ENCODE data around the gene ADGRG6.

The ADGRG6 gene

DNA sequence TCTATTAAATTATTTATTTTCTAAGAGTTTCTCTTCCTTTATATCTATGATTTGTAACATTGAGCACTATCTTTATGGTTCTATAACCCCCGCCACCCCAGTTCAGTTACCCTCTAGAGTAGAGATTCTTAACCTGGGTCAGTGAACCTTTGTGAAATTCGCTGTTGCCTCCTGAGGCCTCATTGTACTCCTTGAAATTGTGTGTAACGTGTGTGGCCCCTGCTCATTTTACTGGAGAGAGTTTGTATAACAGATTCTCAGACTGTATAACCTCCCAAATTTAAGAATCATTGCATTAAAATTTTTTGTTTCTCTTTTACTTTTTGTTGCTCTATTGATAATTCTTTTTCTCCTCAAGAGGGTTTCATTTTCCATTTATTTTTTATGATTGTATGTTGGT is 65.3 kb downstream of the ADGRG6 start:
- TF ChIP-seq, protein P1, sequence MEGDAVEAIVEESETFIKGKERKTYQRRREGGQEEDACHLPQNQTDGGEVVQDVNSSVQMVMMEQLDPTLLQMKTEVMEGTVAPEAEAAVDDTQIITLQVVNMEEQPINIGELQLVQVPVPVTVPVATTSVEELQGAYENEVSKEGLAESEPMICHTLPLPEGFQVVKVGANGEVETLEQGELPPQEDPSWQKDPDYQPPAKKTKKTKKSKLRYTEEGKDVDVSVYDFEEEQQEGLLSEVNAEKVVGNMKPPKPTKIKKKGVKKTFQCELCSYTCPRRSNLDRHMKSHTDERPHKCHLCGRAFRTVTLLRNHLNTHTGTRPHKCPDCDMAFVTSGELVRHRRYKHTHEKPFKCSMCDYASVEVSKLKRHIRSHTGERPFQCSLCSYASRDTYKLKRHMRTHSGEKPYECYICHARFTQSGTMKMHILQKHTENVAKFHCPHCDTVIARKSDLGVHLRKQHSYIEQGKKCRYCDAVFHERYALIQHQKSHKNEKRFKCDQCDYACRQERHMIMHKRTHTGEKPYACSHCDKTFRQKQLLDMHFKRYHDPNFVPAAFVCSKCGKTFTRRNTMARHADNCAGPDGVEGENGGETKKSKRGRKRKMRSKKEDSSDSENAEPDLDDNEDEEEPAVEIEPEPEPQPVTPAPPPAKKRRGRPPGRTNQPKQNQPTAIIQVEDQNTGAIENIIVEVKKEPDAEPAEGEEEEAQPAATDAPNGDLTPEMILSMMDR (IDR thresholded peaks at IDR 0.05; ENCODE audit: low read length) = no peak
- TF ChIP-seq EZH2 (IDR thresholded peaks at IDR 0.05; ENCODE audit: borderline replicate concordance, low read length) = no peak
- no peak overlapping the region for H3K4me3 ChIP-seq (ENCODE audit: low read depth, low read length, poor library complexity, severe bottlenecking)
- no peaks in the 10 kb centered on the region for H3K79me2 ChIP-seq (ENCODE audit: insufficient read depth, low read length)
- no peak overlapping the region for H3K9ac ChIP-seq (ENCODE audit: low read length)
- no peaks in the 10 kb centered on the region for H3K36me3 ChIP-seq (ENCODE audit: insufficient read depth, low read length)
- no peak overlapping the region for H2AFZ ChIP-seq (ENCODE audit: low read length)
- no peaks in the 10 kb centered on the region for H3K9me3 ChIP-seq (ENCODE audit: low read length)
- no peaks in the 10 kb centered on the region for H3K27me3 ChIP-seq (ENCODE audit: insufficient read depth, low read length)
- no peaks in the 10 kb centered on the region for H4K20me1 ChIP-seq (ENCODE audit: insufficient read depth, low read length)
- no peak overlapping the region for H3K27ac ChIP-seq (ENCODE audit: low read depth, low read length, poor library complexity, severe bottlenecking)
- no peaks in the 10 kb centered on the region for H3K9me2 ChIP-seq (ENCODE audit: low read depth, low read length)
- no peaks in the 10 kb centered on the region for H3K4me1 ChIP-seq (ENCODE audit: insufficient read depth, low read length, severe bottlenecking)
- H3F3A ChIP-seq (ENCODE audit: insufficient read depth, low read length) = no peaks in the 10 kb centered on the region
- no peak overlapping the region for H3K4me2 ChIP-seq (ENCODE audit: low read length)

DNA sequence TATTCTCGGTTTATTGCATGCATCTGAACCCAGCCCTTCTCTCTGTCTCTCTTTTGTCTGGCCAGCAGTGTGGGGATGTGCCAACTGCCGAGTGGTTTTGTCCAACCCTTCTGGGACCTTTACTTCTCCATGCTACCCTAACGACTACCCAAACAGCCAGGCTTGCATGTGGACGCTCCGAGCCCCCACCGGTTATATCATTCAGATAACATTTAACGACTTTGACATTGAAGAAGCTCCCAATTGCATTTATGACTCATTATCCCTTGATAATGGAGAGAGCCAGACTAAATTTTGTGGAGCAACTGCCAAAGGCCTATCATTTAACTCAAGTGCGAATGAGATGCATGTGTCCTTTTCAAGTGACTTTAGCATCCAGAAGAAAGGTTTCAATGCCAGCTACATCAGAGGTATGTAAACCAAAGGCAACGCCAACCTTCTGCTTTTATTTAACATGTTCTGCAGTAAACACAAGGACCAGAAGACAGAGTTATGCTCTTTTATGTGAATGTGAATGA is 65.8 kb downstream of the ADGRG6 start:
- Histone ChIP-seq H3K27me3 (ENCODE audit: insufficient read depth, low read length) (no peaks in the 10 kb centered on the region), H3K9ac (ENCODE audit: low read length) (no peak overlapping the region), H4K20me1 (ENCODE audit: insufficient read depth, low read length) (no peaks in the 10 kb centered on the region), H2AFZ (ENCODE audit: low read length) (no peak overlapping the region), H3K36me3 (ENCODE audit: insufficient read depth, low read length) (no peaks in the 10 kb centered on the region), H3F3A (ENCODE audit: insufficient read depth, low read length) (no peaks in the 10 kb centered on the region), H3K27ac (ENCODE audit: low read depth, low read length, poor library complexity, severe bottlenecking) (no peak overlapping the region), H3K4me2 (ENCODE audit: low read length) (no peak overlapping the region), H3K9me3 (ENCODE audit: low read length) (no peaks in the 10 kb centered on the region), H3K4me1 (ENCODE audit: insufficient read depth, low read length, severe bottlenecking) (no peaks in the 10 kb centered on the region), H3K79me2 (ENCODE audit: insufficient read depth, low read length) (no peaks in the 10 kb centered on the region), H3K9me2 (ENCODE audit: low read depth, low read length) (no peaks in the 10 kb centered on the region), H3K4me3 (ENCODE audit: low read depth, low read length, poor library complexity, severe bottlenecking) (no peak overlapping the region)
- TF ChIP-seq, protein P1 (IDR thresholded peaks at IDR 0.05; ENCODE audit: low read length) = no peak
- no peak for TF ChIP-seq EZH2 (IDR thresholded peaks at IDR 0.05; ENCODE audit: borderline replicate concordance, low read length)

DNA sequence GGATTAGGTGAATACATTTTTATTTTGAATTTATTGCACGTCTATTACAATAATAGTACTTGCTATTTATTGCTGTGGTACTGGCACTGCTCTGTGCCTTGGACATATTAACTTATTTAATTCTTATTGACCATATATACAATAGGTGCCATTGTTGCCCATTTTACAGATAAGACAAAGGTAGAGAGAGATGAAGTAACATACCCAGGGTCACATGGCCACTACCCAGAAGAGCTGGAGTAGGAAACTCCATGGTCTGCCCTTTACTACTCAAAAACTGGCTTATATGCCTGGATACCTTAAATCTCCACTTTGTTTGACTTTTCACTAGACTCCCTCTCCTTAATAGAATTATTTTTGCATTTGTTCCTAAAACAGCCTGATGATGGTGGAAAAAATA is 67.5 kb downstream of the ADGRG6 start:
- no peaks in the 10 kb centered on the region for H3K9me2 ChIP-seq (ENCODE audit: low read depth, low read length)
- no peaks in the 10 kb centered on the region for H3F3A ChIP-seq (ENCODE audit: insufficient read depth, low read length)
- H3K79me2 ChIP-seq (ENCODE audit: insufficient read depth, low read length) = no peaks in the 10 kb centered on the region
- no peaks in the 10 kb centered on the region for H3K9me3 ChIP-seq (ENCODE audit: low read length)
- no peak overlapping the region for H3K9ac ChIP-seq (ENCODE audit: low read length)
- no peaks in the 10 kb centered on the region for H4K20me1 ChIP-seq (ENCODE audit: insufficient read depth, low read length)
- no peak overlapping the region for H3K27ac ChIP-seq (ENCODE audit: low read depth, low read length, poor library complexity, severe bottlenecking)
- no peaks in the 10 kb centered on the region for H3K36me3 ChIP-seq (ENCODE audit: insufficient read depth, low read length)
- H2AFZ ChIP-seq (ENCODE audit: low read length) = no peak overlapping the region
- no peak for TF ChIP-seq EZH2 (IDR thresholded peaks at IDR 0.05; ENCODE audit: borderline replicate concordance, low read length)
- TF ChIP-seq, protein P1 (IDR thresholded peaks at IDR 0.05; ENCODE audit: low read length) = no peak
- H3K4me1 ChIP-seq (ENCODE audit: insufficient read depth, low read length, severe bottlenecking) = no peaks in the 10 kb centered on the region
- no peak overlapping the region for H3K4me3 ChIP-seq (ENCODE audit: low read depth, low read length, poor library complexity, severe bottlenecking)
- H3K4me2 ChIP-seq (ENCODE audit: low read length) = no peak overlapping the region
- no peaks in the 10 kb centered on the region for H3K27me3 ChIP-seq (ENCODE audit: insufficient read depth, low read length)

All from OCI-LY1 (cell line).